ENCODE results near the gene C1RL. TPM values are rescaled to one million over a fixed set of nuclear protein-coding genes. Genes with fewer than 3 reads are reported as not detected.

The C1RL gene
- total RNA-seq, 1 experiment from 2014 or later, result 25.9 TPM

GRCh38 chr12:7072554-7072953 is 36.5 kb downstream of the C1RL start:
- H3K4me3 ChIP-seq (replicated peaks in 1 of 2; ENCODE audit: low read depth in 1 of 2, low read length in 2 of 2), result no peak overlapping the region
- DNase-seq (ENCODE audit: low read depth, low spot score) (no peak), ATAC-seq (no peak)
- no peaks in the 10 kb centered on the region for H3K9me3 ChIP-seq (ENCODE audit: control insufficient read depth in 1 of 2, insufficient read depth in 1 of 2, low read depth in 1 of 2, low read length in 2 of 2)
- no peak overlapping the region for H2AFZ ChIP-seq (ENCODE audit: low read depth, low read length, poor library complexity, severe bottlenecking)
- no peaks in the 10 kb centered on the region for H3K27me3 ChIP-seq (ENCODE audit: insufficient read depth, low read length)
- H3K9ac ChIP-seq (ENCODE audit: low read length), result no peak overlapping the region
- TF ChIP-seq REST (IDR thresholded peaks at IDR 0.05; ENCODE audit: low read depth), result no peak
- no peak overlapping the region for H3K4me2 ChIP-seq (ENCODE audit: low read length)
- POLR2A ChIA-PET, result no interaction called here
- no peaks in the 10 kb centered on the region for H3K36me3 ChIP-seq (ENCODE audit: control insufficient read depth in 1 of 2, insufficient read depth in 2 of 2, low read length in 2 of 2)
- no peaks in the 10 kb centered on the region for H3K9me2 ChIP-seq (ENCODE audit: insufficient read depth)
- no peaks in the 10 kb centered on the region for H3K79me2 ChIP-seq (ENCODE audit: insufficient read depth, low read length)
- no peak overlapping the region for H3K27ac ChIP-seq (ENCODE audit: low read depth, low read length)
- intact Hi-C loops (cut with micrococcal nuclease), result no loop called here
- RAD21 ChIA-PET (ENCODE audit: low non-redundant PET in 1 of 2, low total read pairs in 2 of 2, uncharacterized antibody in 2 of 2, unreplicated experiment in 2 of 2), result no interaction called here
- H3K4me1 ChIP-seq (ENCODE audit: control insufficient read depth in 1 of 2, insufficient read depth in 2 of 2, low read length in 2 of 2), result no peaks in the 10 kb centered on the region
- no TSS peak for BruUV-seq (replicated peaks)
- H4K20me1 ChIP-seq (ENCODE audit: insufficient read depth), result no peaks in the 10 kb centered on the region
- CTCF ChIA-PET, result no interaction called here

GRCh38 chr12:7072035-7072434 is 37.0 kb downstream of the C1RL start:
- intact Hi-C loops (cut with micrococcal nuclease), result no loop called here
- no peak overlapping the region for H3K9ac ChIP-seq (ENCODE audit: low read length)
- H3K27ac ChIP-seq (ENCODE audit: low read depth, low read length), result no peak overlapping the region
- TF ChIP-seq ZFX (IDR thresholded peaks at IDR 0.05), result no peak
- TF ChIP-seq SRF (IDR thresholded peaks at IDR 0.05; ENCODE audit: low read depth), result no peak
- no peak for TF ChIP-seq EZH2 (IDR thresholded peaks at IDR 0.05)
- no peak for TF ChIP-seq POLR2A (IDR thresholded peaks at IDR 0.05; ENCODE audit: borderline replicate concordance, extremely low read depth, insufficient read depth, insufficient read length)
- TF ChIP-seq TCF7L2 (IDR thresholded peaks at IDR 0.05; ENCODE audit: borderline replicate concordance, extremely low read depth, insufficient read depth, insufficient read length), result no peak
- TF ChIP-seq ELF1 (IDR thresholded peaks at IDR 0.05; ENCODE audit: borderline replicate concordance, low read depth), result no peak
- no peak for TF ChIP-seq SP1 (IDR thresholded peaks at IDR 0.05; ENCODE audit: low read depth)
- no peak for TF ChIP-seq EGR1 (IDR thresholded peaks at IDR 0.05; ENCODE audit: low read depth)
- no peak for TF ChIP-seq MAX (IDR thresholded peaks at IDR 0.05)
- no peak for TF ChIP-seq SIN3A (IDR thresholded peaks at IDR 0.05; ENCODE audit: low read depth)
- no peak for TF ChIP-seq ATF3 (IDR thresholded peaks at IDR 0.05)
- TF ChIP-seq CTCF (IDR thresholded peaks at IDR 0.05 in 2 of 3, conservative IDR thresholded peaks at IDR 0.05 in 1 of 3; ENCODE audit: borderline replicate concordance in 1 of 3, insufficient read depth in 1 of 3, low read depth in 2 of 3, low read length in 2 of 3), result no peak
- no peaks in the 10 kb centered on the region for H3K9me2 ChIP-seq (ENCODE audit: insufficient read depth)
- DNase-seq (ENCODE audit: low read depth, low spot score), result no peak
- H2AFZ ChIP-seq (ENCODE audit: low read depth, low read length, poor library complexity, severe bottlenecking), result no peak overlapping the region
- no peaks in the 10 kb centered on the region for H4K20me1 ChIP-seq (ENCODE audit: insufficient read depth)
- ChIA-PET POLR2A (no interaction called here), RAD21 (ENCODE audit: low non-redundant PET in 1 of 2, low total read pairs in 2 of 2, uncharacterized antibody in 2 of 2, unreplicated experiment in 2 of 2) (no interaction called here), CTCF (no interaction called here)
- H3K36me3 ChIP-seq (ENCODE audit: control insufficient read depth in 1 of 2, insufficient read depth in 2 of 2, low read length in 2 of 2), result no peaks in the 10 kb centered on the region
- no peak overlapping the region for H3K4me3 ChIP-seq (replicated peaks in 1 of 2; ENCODE audit: low read depth in 1 of 2, low read length in 2 of 2)
- no TSS peak for BruUV-seq (replicated peaks)
- H3K9me3 ChIP-seq (ENCODE audit: control insufficient read depth in 1 of 2, insufficient read depth in 1 of 2, low read depth in 1 of 2, low read length in 2 of 2), result no peaks in the 10 kb centered on the region
- no peaks in the 10 kb centered on the region for H3K79me2 ChIP-seq (ENCODE audit: insufficient read depth, low read length)
- no peaks in the 10 kb centered on the region for H3K4me1 ChIP-seq (ENCODE audit: control insufficient read depth in 1 of 2, insufficient read depth in 2 of 2, low read length in 2 of 2)
- no peaks in the 10 kb centered on the region for H3K27me3 ChIP-seq (ENCODE audit: insufficient read depth, low read length)
- no peak for ATAC-seq
- H3K4me2 ChIP-seq (ENCODE audit: low read length), result no peak overlapping the region
